Thyroid gland (tissue), 4 donors: ENCODE data around the gene GTF3C5.

Experiments used
- POLR2A ChIP-seq, 2 donors: fragments of 450-650 bp; IDR thresholded peaks; one replicate each; pipeline ENCODE4 v1.6.1; 2017; ENCODE audit warnings: antibody characterized with exemption in 2 of 2, mild to moderate bottlenecking in 2 of 2, moderate library complexity in 1 of 2
- TF ChIP-seq, protein P1 (sequence below), 6 experiments: fragments of 200-600 bp in 3 of 6; fragments of 450-650 bp in 3 of 6; sonication (generic) in 3 of 6; IDR thresholded peaks; one replicate each; pipeline ENCODE4 v1.5.1; 2016 to 2019; ENCODE audit warnings: antibody characterized with exemption in 6 of 6, mild to moderate bottlenecking in 2 of 6, inconsistent platforms in 1 of 6, moderate library complexity in 1 of 6

DNA sequence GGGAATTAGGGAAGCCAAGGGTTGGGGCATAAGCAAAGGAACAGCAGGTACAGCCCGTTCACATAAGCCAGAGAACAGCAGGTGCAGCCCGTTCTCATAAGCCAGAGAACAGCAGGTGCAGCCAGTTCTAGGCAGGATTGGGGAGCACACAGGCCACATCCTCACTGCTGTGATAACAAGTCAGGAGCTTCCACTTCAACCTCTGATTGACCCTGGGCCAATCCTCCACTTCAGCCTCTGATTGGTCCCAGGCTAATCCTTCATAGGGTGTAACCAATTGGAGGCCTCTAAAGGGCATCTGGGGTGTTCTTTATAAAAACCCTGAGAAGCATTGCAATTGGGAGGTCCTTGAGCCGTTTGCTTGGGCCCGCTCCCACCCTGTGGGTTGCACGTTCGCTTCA lies 58.5 kb downstream of the GTF3C5 start:
- no peak for TF ChIP-seq POLR2A (IDR thresholded peaks at IDR 0.05)
- TF ChIP-seq, protein P1, sequence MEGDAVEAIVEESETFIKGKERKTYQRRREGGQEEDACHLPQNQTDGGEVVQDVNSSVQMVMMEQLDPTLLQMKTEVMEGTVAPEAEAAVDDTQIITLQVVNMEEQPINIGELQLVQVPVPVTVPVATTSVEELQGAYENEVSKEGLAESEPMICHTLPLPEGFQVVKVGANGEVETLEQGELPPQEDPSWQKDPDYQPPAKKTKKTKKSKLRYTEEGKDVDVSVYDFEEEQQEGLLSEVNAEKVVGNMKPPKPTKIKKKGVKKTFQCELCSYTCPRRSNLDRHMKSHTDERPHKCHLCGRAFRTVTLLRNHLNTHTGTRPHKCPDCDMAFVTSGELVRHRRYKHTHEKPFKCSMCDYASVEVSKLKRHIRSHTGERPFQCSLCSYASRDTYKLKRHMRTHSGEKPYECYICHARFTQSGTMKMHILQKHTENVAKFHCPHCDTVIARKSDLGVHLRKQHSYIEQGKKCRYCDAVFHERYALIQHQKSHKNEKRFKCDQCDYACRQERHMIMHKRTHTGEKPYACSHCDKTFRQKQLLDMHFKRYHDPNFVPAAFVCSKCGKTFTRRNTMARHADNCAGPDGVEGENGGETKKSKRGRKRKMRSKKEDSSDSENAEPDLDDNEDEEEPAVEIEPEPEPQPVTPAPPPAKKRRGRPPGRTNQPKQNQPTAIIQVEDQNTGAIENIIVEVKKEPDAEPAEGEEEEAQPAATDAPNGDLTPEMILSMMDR (IDR thresholded peaks at IDR 0.05) = no peak
